GM18498 (cell line): ENCODE results near the gene ZNF185.

Experiments used
- ATAC-seq: cut with Tn5 transposase; IDR thresholded peaks from one replicate; pipeline ENCODE4 v1.9.1; 2021; ENCODE audit warnings: mild to moderate bottlenecking, moderate library complexity; ENCODE audit not compliant: unreplicated experiment

Gene ZNF185

DNA sequence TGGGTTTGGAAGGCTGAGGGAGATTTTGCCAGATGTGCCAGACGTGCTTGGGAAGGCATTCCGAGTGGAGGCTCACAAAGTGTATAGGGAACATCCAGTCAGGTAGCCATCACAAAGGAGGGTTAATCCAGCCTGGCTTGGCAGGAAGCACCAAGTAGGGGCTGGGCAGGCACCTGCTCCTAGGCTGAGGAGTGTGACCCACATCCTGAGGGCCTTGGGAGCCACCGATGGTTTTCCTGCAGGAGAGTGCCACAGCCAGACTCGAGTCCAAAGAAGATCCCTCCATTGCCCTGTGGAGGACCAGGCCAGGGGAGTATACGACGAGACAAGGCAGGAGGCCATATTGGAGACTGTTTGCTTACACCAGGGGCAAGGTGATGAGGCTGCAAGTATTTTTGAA lies 48.8 kb downstream of the ZNF185 start:
- no peak for ATAC-seq
